HFF-Myc (cell line): ENCODE results near the gene MAP3K15.

Source experiments
- DNase-seq: peaks from one replicate; pipeline ENCODE4 v3.0.0-alpha.2; 2011; ENCODE audit warnings: low read depth; ENCODE audit errors: extremely low read depth
- H3K4me3 ChIP-seq: replicated peaks from 2 replicates; pipeline ENCODE4 v1.5.1; 2011; ENCODE audit warnings: low read depth, mild to moderate bottlenecking, control low read depth, low read length
- TF ChIP-seq, protein P1 (sequence below): IDR thresholded peaks from 2 replicates; pipeline ENCODE4 v1.5.1; 2012; ENCODE audit warnings: mild to moderate bottlenecking, low read depth, low read length, control low read depth; ENCODE audit errors: missing control alignments

Gene MAP3K15, protein sequence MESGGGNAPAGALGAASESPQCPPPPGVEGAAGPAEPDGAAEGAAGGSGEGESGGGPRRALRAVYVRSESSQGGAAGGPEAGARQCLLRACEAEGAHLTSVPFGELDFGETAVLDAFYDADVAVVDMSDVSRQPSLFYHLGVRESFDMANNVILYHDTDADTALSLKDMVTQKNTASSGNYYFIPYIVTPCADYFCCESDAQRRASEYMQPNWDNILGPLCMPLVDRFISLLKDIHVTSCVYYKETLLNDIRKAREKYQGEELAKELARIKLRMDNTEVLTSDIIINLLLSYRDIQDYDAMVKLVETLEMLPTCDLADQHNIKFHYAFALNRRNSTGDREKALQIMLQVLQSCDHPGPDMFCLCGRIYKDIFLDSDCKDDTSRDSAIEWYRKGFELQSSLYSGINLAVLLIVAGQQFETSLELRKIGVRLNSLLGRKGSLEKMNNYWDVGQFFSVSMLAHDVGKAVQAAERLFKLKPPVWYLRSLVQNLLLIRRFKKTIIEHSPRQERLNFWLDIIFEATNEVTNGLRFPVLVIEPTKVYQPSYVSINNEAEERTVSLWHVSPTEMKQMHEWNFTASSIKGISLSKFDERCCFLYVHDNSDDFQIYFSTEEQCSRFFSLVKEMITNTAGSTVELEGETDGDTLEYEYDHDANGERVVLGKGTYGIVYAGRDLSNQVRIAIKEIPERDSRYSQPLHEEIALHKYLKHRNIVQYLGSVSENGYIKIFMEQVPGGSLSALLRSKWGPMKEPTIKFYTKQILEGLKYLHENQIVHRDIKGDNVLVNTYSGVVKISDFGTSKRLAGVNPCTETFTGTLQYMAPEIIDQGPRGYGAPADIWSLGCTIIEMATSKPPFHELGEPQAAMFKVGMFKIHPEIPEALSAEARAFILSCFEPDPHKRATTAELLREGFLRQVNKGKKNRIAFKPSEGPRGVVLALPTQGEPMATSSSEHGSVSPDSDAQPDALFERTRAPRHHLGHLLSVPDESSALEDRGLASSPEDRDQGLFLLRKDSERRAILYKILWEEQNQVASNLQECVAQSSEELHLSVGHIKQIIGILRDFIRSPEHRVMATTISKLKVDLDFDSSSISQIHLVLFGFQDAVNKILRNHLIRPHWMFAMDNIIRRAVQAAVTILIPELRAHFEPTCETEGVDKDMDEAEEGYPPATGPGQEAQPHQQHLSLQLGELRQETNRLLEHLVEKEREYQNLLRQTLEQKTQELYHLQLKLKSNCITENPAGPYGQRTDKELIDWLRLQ (N-terminal part only)

DNA sequence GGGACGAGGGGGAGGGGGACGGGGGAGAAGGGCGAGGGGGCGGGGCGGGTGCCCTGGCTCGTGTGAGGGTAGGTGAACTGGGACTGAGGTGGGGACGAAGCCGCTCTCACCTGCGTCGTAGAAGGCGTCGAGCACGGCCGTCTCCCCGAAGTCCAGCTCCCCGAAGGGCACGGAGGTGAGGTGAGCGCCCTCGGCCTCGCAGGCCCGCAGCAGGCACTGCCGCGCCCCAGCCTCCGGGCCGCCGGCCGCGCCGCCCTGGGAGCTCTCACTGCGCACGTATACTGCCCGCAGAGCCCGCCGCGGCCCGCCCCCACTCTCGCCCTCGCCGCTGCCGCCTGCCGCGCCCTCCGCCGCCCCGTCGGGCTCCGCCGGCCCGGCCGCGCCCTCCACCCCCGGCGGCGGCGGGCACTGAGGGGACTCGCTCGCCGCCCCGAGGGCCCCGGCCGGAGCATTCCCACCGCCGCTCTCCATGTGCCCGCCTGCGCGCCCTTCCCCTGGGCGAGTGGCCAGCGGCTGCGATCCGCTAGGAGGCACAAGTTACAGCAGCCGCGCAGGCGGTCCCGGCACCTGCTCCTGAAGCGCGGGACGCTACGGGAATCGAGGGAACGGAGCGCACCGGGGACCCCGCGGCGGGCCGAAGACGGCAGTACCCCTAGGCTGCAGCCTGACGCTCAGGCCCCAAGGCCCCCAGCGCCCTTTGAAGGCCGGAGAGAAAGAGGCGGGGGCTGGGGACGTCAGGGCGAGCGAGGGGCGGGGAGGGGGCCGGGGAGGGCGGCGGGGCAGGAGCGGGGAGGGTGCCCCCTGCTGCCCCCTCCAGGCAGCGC is at the start of gene MAP3K15:
MAP3K15 (minus strand) TSS at position 718 of the 824 bp plus-strand sequence; CDS start at position 471, 247 bp downstream.
- no peak within 1 kb of the TSS for H3K4me3 ChIP-seq
- TF ChIP-seq, protein P1, sequence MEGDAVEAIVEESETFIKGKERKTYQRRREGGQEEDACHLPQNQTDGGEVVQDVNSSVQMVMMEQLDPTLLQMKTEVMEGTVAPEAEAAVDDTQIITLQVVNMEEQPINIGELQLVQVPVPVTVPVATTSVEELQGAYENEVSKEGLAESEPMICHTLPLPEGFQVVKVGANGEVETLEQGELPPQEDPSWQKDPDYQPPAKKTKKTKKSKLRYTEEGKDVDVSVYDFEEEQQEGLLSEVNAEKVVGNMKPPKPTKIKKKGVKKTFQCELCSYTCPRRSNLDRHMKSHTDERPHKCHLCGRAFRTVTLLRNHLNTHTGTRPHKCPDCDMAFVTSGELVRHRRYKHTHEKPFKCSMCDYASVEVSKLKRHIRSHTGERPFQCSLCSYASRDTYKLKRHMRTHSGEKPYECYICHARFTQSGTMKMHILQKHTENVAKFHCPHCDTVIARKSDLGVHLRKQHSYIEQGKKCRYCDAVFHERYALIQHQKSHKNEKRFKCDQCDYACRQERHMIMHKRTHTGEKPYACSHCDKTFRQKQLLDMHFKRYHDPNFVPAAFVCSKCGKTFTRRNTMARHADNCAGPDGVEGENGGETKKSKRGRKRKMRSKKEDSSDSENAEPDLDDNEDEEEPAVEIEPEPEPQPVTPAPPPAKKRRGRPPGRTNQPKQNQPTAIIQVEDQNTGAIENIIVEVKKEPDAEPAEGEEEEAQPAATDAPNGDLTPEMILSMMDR: no peak
- DNase-seq: no peak

DNA sequence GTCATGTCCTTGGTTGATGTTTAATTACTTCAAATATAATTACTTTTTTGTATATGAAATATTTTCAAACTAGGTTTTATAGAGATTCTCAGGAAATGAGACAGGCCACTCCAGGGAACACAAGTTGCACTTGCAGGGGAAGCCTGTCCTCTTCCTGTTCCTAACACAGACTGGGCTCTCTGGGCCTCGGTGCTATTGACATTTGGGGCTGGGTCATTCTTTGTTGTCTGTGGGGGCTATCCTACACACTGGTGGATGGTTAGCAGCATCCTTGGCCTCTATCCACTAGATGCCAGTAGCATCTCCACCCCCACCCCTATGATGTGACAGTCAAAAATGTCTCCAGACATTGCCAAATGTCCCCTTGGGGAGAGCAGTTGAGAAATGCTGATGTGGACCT is 49.3 kb upstream of the MAP3K15 start:
- TF ChIP-seq, protein P1: no peak
- no peak overlapping the region for H3K4me3 ChIP-seq
- DNase-seq: no peak

DNA sequence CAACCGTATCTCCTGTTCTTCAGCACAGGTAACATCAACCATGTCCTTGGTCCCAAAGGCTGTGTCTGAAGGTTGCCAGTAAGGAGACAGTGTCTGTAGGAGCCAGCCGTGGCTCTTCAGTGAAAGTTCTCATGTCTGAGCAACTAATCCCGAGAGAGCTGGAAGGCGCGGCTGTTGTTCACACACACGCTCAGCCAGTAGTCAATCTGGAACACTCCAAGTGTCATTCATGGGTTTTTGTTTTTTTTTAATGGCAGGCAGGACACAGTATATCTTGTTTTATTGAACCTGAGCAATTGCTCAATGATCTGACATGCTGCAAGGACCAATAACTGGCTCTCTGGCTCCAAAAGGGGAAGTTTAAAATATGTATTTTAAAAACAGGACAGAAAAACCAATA is 48.4 kb upstream of the MAP3K15 start:
- no peak overlapping the region for H3K4me3 ChIP-seq
- TF ChIP-seq, protein P1: no peak
- no peak for DNase-seq

DNA sequence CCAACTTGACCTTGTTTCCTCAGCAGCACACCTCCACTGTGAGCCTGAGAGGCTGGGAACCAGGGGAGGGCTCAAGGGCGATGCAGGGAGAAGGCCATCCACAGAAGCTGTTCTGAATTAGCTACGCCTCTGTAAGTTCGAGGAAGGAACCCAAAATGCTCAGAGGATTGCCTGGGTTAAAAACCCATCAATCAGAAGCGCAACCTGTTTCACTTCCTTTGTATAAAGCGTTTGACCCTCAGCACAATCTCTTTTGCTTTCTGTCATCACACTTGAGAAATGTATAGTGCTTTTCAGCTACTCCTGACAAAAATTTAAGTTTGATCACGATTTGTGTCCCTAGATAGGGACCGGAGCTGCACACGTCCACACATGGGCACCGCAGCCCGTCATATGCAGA is 48.0 kb upstream of the MAP3K15 start:
- TF ChIP-seq, protein P1: no peak
- no peak for DNase-seq
- H3K4me3 ChIP-seq: no peak overlapping the region

DNA sequence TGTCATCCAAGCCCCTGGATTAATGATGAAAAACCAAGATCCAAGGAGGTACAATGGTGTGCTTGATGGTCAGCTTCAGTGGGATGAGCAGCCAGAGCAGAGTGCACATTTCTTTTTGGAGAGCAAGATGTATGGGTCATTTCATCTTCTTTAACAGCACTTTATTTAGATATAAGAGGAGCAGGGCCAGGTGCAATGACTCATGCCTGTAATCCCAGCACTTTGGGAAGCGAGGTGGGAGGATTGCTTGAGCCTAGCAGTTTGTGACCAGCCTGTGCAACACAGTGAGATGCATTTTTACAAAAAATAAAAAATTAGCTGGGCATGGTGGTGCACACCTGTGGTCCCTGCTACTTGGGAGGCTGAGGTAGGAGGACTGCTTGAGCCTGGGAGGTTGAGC is 45.3 kb upstream of the MAP3K15 start:
- no peak for DNase-seq
- TF ChIP-seq, protein P1: no peak
- H3K4me3 ChIP-seq: no peak overlapping the region

DNA sequence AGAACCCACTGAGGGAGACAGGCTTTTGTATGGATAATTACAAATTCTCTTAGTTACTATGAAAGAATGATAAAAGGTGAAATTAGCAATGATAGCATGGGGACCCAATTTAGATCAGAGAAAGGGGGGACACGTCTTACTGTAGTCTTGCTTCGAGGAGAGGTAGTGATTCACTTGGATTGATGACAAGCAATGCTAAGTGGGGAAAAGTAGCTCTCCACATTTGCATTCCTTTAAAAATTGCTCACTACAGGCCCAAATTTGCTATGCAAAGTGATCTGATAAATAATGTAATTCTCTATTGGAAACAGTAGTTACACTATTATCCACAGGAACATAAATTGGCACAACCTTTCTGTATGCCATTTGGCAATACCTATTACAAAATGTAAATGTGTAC is 42.5 kb upstream of the MAP3K15 start:
- TF ChIP-seq, protein P1: no peak
- no peak for DNase-seq
- H3K4me3 ChIP-seq: no peak overlapping the region
